Mammary epithelial cell (primary cell): ENCODE data around the gene HNF4A.

Source experiments
- EZH2 ChIP-seq: IDR thresholded peaks from 2 replicates; pipeline ENCODE4 v1.6.1; 2012; ENCODE audit warnings: low read length, inconsistent platforms, borderline replicate concordance
- TF ChIP-seq, protein P1 (sequence below), 2 donors: IDR thresholded peaks in 1 of 2; conservative IDR thresholded peaks in 1 of 2; 2 replicates each; pipeline ENCODE4 v1.5.1; 2011 to 2012; ENCODE audit warnings: inconsistent platforms in 2 of 2, low read length in 2 of 2, mild to moderate bottlenecking in 2 of 2, control low read depth in 1 of 2, low read depth in 1 of 2; ENCODE audit not compliant: insufficient read depth in 1 of 2; ENCODE audit errors: extremely low read depth in 1 of 2

DNA sequence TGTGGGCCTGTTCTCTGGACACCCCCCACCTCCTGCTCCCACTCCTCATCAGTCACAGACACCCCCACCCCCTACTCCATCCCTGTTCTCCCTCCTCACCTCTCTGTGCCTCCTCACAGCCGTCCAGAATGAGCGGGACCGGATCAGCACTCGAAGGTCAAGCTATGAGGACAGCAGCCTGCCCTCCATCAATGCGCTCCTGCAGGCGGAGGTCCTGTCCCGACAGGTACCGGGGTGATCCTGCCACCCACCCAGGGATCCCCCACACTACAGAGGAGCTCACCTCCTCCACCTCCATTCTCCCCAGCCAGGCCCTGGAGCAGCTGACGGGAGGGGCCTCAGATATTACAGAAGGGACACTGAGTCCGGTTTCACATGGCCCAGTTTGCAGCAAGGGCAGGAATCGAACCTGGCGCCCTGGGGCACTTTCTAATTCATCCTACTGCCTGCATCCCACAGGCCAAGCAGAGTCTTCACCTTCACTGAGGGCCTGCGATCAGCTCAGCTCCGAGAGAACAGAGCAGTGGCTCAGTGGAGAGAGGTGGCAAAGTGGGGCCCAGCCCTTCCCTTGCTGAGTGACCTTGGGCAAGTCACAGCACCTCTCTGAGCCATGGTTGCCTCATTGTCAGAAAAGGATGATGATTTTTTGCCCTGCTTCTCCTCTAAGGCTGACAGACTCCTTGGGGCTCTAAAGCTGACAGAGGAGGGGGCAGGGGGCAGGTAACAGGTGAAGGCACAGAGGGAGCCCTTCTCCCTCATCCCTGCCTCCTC is 58.3 kb downstream of the HNF4A start:
- TF ChIP-seq EZH2, result no peak
- TF ChIP-seq, protein P1, sequence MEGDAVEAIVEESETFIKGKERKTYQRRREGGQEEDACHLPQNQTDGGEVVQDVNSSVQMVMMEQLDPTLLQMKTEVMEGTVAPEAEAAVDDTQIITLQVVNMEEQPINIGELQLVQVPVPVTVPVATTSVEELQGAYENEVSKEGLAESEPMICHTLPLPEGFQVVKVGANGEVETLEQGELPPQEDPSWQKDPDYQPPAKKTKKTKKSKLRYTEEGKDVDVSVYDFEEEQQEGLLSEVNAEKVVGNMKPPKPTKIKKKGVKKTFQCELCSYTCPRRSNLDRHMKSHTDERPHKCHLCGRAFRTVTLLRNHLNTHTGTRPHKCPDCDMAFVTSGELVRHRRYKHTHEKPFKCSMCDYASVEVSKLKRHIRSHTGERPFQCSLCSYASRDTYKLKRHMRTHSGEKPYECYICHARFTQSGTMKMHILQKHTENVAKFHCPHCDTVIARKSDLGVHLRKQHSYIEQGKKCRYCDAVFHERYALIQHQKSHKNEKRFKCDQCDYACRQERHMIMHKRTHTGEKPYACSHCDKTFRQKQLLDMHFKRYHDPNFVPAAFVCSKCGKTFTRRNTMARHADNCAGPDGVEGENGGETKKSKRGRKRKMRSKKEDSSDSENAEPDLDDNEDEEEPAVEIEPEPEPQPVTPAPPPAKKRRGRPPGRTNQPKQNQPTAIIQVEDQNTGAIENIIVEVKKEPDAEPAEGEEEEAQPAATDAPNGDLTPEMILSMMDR (conservative IDR thresholded peaks at IDR 0.05 in 1 of 2, IDR thresholded peaks at IDR 0.05 in 1 of 2; ENCODE audit: extremely low read depth in 1 of 2, insufficient read depth in 1 of 2, low read depth in 1 of 2, low read length in 2 of 2), result no peak
